HG02870 (cell line): ENCODE data around the gene RNF113B.

ENCODE experiments used
- ATAC-seq: cut with Tn5 transposase; IDR thresholded peaks from one replicate; pipeline ENCODE4 v1.9.1; 2021; ENCODE audit warnings: mild to moderate bottlenecking, moderate library complexity; ENCODE audit not compliant: unreplicated experiment

The RNF113B gene

DNA sequence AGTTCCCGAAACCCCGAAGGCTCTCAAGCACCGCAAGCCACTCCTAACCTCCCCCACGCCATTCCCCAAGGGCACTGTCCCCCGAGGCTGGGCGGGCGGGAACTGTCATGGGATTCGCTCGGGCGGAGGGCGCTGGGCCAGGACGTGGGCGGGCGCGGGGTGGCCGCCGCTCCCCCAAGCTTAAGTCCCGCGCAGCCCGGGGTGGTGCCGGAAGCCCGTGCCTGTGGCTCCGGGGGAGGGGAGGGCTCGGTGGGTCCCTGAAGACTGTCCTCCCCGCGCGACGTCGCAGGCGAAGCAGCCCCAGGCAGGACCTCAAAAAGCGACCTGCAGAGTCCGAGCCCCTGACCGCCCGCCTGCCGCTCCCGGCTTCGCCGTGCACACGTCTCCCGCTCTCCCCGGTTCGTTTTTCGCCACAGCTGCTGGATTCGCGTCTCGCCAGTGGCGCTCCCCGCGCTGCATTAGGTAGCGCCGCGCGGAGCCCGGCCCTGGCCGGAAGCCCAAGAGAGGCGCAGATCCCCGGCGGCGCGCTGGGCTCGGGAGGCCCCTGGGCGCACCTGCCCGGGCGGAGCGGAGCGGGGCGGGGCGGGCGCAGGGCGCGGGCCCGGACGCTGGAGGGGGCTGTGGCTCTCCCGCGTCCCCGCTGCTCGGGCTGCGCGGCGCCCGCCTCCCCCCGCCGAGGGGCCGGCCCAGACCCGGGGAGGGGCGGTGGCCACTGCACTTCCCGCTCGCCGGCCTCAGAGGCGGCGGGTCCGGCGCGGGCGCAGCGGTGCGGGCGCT, 34.5 kb downstream of the RNF113B start, which contains the start of gene FARP1:
Gene FARP1, plus strand, starts transcription at position 715 of the 777 bp plus-strand sequence. CDS start 70,149 bp downstream, outside the sequence.
- peak; percentile 69 for ATAC-seq

DNA sequence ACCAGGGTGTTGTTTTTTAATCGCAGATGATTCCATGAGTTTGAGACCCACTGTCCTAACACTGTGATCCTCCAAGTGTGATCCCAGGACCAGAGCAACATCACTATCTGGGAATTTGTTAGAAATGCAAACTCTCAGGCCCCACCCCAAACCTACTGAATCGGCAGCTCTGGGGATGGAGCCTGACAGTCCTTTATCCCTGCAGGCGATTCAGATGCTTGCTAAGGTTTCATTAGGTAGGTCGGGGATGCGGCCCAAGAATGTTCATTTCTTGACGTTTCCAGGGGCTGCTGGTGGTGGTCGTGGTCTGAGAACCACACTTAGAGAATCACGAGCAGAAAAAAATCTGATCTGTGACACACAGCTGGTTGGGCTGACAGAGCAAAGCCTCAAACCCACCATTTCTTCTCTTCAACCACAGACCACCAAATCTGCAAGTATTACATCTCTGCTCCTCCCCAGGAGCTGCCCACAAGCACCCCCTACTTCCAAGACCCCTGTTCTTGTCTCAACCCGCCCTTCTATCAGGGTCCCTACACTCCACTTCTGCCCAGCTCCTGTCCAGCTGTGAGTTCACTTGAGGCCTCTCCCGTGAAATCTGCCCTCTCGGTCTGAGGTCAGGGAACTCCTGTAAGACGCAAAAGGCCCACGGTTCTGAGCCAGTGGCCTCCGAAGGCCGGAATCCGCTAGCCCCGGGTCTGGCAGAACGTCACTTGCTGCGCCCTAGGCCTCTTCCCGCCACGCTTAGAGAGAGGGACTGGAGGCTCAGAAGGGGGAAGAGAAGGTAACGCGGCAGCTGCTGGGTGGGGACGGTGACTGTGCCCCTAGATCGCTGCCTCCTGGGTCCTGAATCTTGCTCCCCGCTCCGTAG, 35.3 kb downstream of the RNF113B start:
- ATAC-seq, result no peak

- ATAC-seq, result no peak
Measured at GRCh38 chr13:98141091-98141490, 36.0 kb downstream of the RNF113B start.

DNA sequence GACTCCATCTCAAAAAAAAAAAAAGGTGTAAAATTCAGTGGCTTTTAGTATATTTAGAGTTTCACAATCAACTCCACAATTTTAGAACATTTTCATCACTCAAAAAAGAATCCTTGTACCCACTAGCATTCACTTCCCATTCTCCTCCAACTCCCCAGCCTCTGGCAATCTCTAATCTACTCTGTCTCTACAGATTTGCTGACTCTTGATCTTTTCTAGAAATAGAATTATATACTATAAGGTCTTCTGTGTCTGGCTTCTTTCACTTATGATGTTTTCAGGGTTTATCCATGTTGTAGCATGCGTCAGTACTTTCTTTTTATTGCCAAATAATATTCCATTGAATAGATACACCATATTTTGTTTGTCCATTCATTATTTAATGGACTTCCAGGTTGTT, 42.2 kb downstream of the RNF113B start:
- no peak for ATAC-seq

DNA sequence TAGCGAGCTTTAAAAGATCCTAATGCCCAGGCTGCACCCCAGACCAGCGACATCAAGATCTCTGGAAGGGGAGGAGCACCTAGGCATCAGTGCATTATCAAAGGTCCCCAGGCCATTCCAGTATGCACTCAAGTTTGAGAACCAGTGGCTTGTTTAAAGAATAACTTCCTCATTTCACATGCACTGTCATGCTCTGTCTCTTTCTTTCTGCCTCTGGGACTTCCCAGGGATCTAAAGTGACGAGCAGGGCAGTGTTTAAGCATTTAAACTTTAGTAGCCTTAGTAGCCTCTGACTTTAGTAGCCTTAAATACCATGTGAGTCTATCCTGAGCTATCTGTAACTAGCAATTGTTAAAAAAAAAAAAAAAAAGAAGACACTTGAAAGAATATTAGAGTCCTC, 43.1 kb downstream of the RNF113B start:
- ATAC-seq, result peak; percentile 98

- no peak for ATAC-seq
Measured at GRCh38 chr13:98129059-98129746, 47.9 kb downstream of the RNF113B start.
